Neuronal stem cell (in vitro differentiated cells): ENCODE data around the gene ODF4.

Source experiments
- DNase-seq: peaks from one replicate; pipeline ENCODE4 v3.0.0-alpha.2; 2013; ENCODE audit warnings: low spot score
- H2AFZ ChIP-seq: one replicate; pipeline ENCODE4 v1.6.1; 2013; ENCODE audit warnings: mild to moderate bottlenecking, low read length, inconsistent platforms
- H2AK5ac ChIP-seq: 2 replicates; pipeline ENCODE4 v1.6.1; 2013; ENCODE audit warnings: low read depth, mild to moderate bottlenecking, inconsistent platforms, low read length, moderate library complexity, mixed read lengths
- H2BK120ac ChIP-seq: 2 replicates; pipeline ENCODE4 v1.6.1; 2013; ENCODE audit warnings: low read depth, mild to moderate bottlenecking, inconsistent platforms, low read length, moderate library complexity, mixed read lengths
- H2BK12ac ChIP-seq: one replicate; pipeline ENCODE4 v1.6.1; 2013; ENCODE audit warnings: low read length, inconsistent platforms
- H2BK15ac ChIP-seq: 2 replicates; pipeline ENCODE4 v1.6.1; 2013; ENCODE audit warnings: mild to moderate bottlenecking, low read length, inconsistent platforms, mixed read lengths
- H2BK5ac ChIP-seq: one replicate; pipeline ENCODE4 v1.6.1; 2013; ENCODE audit warnings: inconsistent platforms, mild to moderate bottlenecking, low read length, moderate library complexity
- H3K14ac ChIP-seq: one replicate; pipeline ENCODE4 v1.6.1; 2013; ENCODE audit warnings: low read length, inconsistent platforms
- H3K18ac ChIP-seq: 2 replicates; pipeline ENCODE4 v1.6.1; 2013; ENCODE audit warnings: low read length, inconsistent platforms
- H3K23ac ChIP-seq: 2 replicates; pipeline ENCODE4 v1.6.1; 2013; ENCODE audit warnings: low read depth, mild to moderate bottlenecking, mixed read lengths, low read length, inconsistent platforms; ENCODE audit not compliant: poor library complexity
- H3K27ac ChIP-seq: replicated peaks from 3 replicates; pipeline ENCODE4 v1.5.1; 2013; ENCODE audit warnings: low read length, inconsistent platforms
- H3K27me3 ChIP-seq, 3 experiments: 2 replicates each; pipeline ENCODE4 v1.6.1; 2013; ENCODE audit warnings: low read length in 3 of 3, mild to moderate bottlenecking in 2 of 3, inconsistent platforms in 1 of 3, low read depth in 1 of 3, mixed read lengths in 1 of 3, moderate library complexity in 1 of 3; ENCODE audit not compliant: control insufficient read depth in 3 of 3, insufficient read depth in 3 of 3
- H3K36me3 ChIP-seq, 2 donors: replicated peaks in 1 of 2; 2 replicates each; pipeline ENCODE4 v1.6.1; 2013; ENCODE audit warnings: low read length in 2 of 2; ENCODE audit not compliant: control insufficient read depth in 2 of 2, insufficient read depth in 2 of 2
- H3K4ac ChIP-seq: 2 replicates; pipeline ENCODE4 v1.6.1; 2013; ENCODE audit warnings: inconsistent platforms, mild to moderate bottlenecking, low read length, moderate library complexity
- H3K4me1 ChIP-seq, 2 donors: 1 replicate in 1 of 2; 2 replicates in 1 of 2; pipeline ENCODE4 v1.6.1; 2013; ENCODE audit warnings: low read length in 2 of 2, low read depth in 1 of 2; ENCODE audit not compliant: control insufficient read depth in 2 of 2, insufficient read depth in 1 of 2
- H3K4me2 ChIP-seq: one replicate; pipeline ENCODE4 v1.6.1; 2013; ENCODE audit warnings: mild to moderate bottlenecking, low read length, inconsistent platforms; ENCODE audit not compliant: insufficient read depth, poor library complexity, severe bottlenecking
- H3K4me3 ChIP-seq, 2 donors: 2 replicates each; pipeline ENCODE4 v1.5.1; 2013; ENCODE audit warnings: low read length in 2 of 2, mild to moderate bottlenecking in 2 of 2, inconsistent platforms in 1 of 2, moderate library complexity in 1 of 2
- H3K79me1 ChIP-seq: one replicate; pipeline ENCODE4 v1.6.1; 2013; ENCODE audit warnings: low read depth, mild to moderate bottlenecking, inconsistent platforms, low read length, moderate library complexity
- H3K9ac ChIP-seq: one replicate; pipeline ENCODE4 v1.6.1; 2013; ENCODE audit warnings: mild to moderate bottlenecking, low read depth, low read length, inconsistent platforms; ENCODE audit not compliant: poor library complexity
- H3K9me3 ChIP-seq, 2 donors: replicated peaks in 1 of 2; 2 replicates each; pipeline versions ENCODE3 to v1.6.1; 2013; ENCODE audit warnings: low read length in 2 of 2, mild to moderate bottlenecking in 2 of 2, inconsistent platforms in 1 of 2, low read depth in 1 of 2, mixed read lengths in 1 of 2, moderate library complexity in 1 of 2; ENCODE audit not compliant: control insufficient read depth in 2 of 2, insufficient read depth in 1 of 2
- H4K8ac ChIP-seq: one replicate; pipeline ENCODE4 v1.6.1; 2013; ENCODE audit warnings: low read depth, mild to moderate bottlenecking, inconsistent platforms, low read length, moderate library complexity
- H4K91ac ChIP-seq: one replicate; pipeline ENCODE4 v1.6.1; 2013; ENCODE audit warnings: low read length, low read depth, mild to moderate bottlenecking, inconsistent platforms; ENCODE audit not compliant: poor library complexity
- WGBS, 2 donors: extraction: QIAGEN DNeasy Blood & Tissue Kit; methylation state at CpG; one replicate each; pipeline ENCODE4 v1.1.7; 2013; ENCODE audit warnings: missing lambda C conversion rate in 2 of 2, mixed read lengths in 1 of 2; ENCODE audit not compliant: insufficient read length in 2 of 2, insufficient replicate concordance in 1 of 2; ENCODE audit errors: extremely low coverage in 2 of 2; 5-methylcytosine and 5-hydroxymethylcytosine counted together

Gene ODF4

DNA sequence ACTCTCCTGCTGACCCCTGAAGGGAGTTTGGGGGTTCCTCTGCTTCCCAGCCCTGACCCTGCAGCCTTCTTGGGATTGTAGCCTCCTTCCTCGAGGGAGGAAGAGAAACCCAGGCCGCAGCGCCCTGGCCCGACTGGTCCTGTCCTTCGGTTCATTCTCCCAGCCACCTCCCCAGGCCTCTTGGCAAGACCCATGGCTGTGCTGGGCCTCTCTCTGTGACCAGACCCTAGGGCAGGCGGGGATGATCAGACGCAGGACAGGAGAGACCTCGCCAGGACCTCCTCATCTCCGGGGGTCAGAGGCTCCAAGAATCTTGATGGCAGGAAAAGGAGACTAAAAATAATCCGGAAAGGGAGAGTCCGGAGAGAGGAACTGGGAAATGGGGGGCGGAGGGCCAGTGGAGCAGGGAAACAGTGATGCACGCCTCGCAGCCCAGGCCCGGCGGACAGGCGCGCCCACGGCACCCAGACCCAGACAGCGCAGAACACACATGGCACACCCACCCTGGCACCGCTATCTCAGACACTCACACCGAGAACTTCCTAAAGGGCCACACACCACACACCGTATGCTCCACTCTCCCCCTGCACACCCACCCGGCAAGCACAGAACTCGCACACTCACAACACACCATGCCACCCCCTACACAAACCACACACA, 28.4 kb upstream of the ODF4 start:
- no peak overlapping the region for H3K9ac ChIP-seq
- no peak overlapping the region for H2AFZ ChIP-seq
- WGBS, 2 donors: no CpG with 5 or more reads among the region's 25 CpGs
- H3K4me3 ChIP-seq: no peak overlapping the region
- H3K4ac ChIP-seq: no peak overlapping the region
- H2BK120ac ChIP-seq: no peak overlapping the region
- no peak overlapping the region for H2BK5ac ChIP-seq
- H3K4me1 ChIP-seq: peaks cover 6 to 18% of the 10 kb centered on the region in 2 donors
- H2BK12ac ChIP-seq: peak overlapping the region; percentile 84
- H3K14ac ChIP-seq: no peak overlapping the region
- DNase-seq: no peak
- no peak overlapping the region for H4K8ac ChIP-seq
- H3K23ac ChIP-seq: no peak overlapping the region
- no peaks in the 10 kb centered on the region for H3K79me1 ChIP-seq
- H4K91ac ChIP-seq: peak overlapping the region; percentile 43
- H3K9me3 ChIP-seq: no peaks in the 10 kb centered on the region
- H3K4me2 ChIP-seq: no peak overlapping the region
- no peak overlapping the region for H3K18ac ChIP-seq
- peak overlapping the region; percentile 52 for H2AK5ac ChIP-seq
- peak overlapping the region; percentile 15 for H2BK15ac ChIP-seq
- H3K27me3 ChIP-seq: peaks cover 5 to 62% (median 17%) of the 10 kb centered on the region in 3 experiments
- H3K36me3 ChIP-seq: no peaks in the 10 kb centered on the region
- H3K27ac ChIP-seq: no peak overlapping the region

- Histone ChIP-seq H4K91ac (no peak overlapping the region), H3K14ac (no peak overlapping the region), H2BK5ac (no peak overlapping the region), H3K4me3 (no peak overlapping the region), H2BK15ac (peak overlapping the region; percentile 37), H3K4me1 (peaks cover 6 to 18% of the 10 kb centered on the region in 2 donors), H3K18ac (no peak overlapping the region), H3K23ac (peak overlapping the region; percentile 20), H3K27me3 (peaks cover 5 to 72% (median 24%) of the 10 kb centered on the region in 3 experiments), H3K4ac (no peak overlapping the region), H3K79me1 (no peaks in the 10 kb centered on the region), H3K9me3 (no peaks in the 10 kb centered on the region), H3K4me2 (no peak overlapping the region), H4K8ac (no peak overlapping the region), H3K27ac (no peak overlapping the region), H2AK5ac (no peak overlapping the region), H2BK12ac (no peak overlapping the region), H2AFZ (no peak overlapping the region), H3K36me3 (no peaks in the 10 kb centered on the region), H2BK120ac (no peak overlapping the region), H3K9ac (no peak overlapping the region)
- no peak for DNase-seq
- WGBS, 2 donors: no CpG with 5 or more reads among the region's 13 CpGs
These were observed 27.4 kb upstream of the ODF4 start for GRCh38 chr17:8312251-8312650.

GRCh38 chr17:8312726-8313600, 26.7 kb upstream of the ODF4 start:
- no CpG with 5 or more reads among the region's 16 CpGs for WGBS, 2 donors
- peaks cover 5 to 77% (median 24%) of the 10 kb centered on the region in 3 experiments for H3K27me3 ChIP-seq

More at GRCh38 chr17:8312726-8313600, 26.7 kb upstream of the ODF4 start:
- H2BK5ac ChIP-seq: no peak overlapping the region
- H3K27ac ChIP-seq: no peak overlapping the region
- no peaks in the 10 kb centered on the region for H3K79me1 ChIP-seq
- H2BK15ac ChIP-seq: no peak overlapping the region
- H3K4me1 ChIP-seq: peaks cover 6 to 18% of the 10 kb centered on the region in 2 donors
- H3K18ac ChIP-seq: peak overlapping the region; percentile 64
- H2AFZ ChIP-seq: no peak overlapping the region
- H3K9me3 ChIP-seq: no peaks in the 10 kb centered on the region
- peak overlapping the region; percentile 3 for H2AK5ac ChIP-seq
- H3K9ac ChIP-seq: no peak overlapping the region
- DNase-seq: no peak
- H3K4ac ChIP-seq: no peak overlapping the region
- H3K36me3 ChIP-seq: no peaks in the 10 kb centered on the region
- no peak overlapping the region for H3K23ac ChIP-seq
- H3K4me3 ChIP-seq: no peak overlapping the region
- H3K4me2 ChIP-seq: no peak overlapping the region
- peak overlapping the region; percentile 94 for H3K14ac ChIP-seq
- H4K91ac ChIP-seq: no peak overlapping the region
- H2BK12ac ChIP-seq: no peak overlapping the region
- no peak overlapping the region for H2BK120ac ChIP-seq
- no peak overlapping the region for H4K8ac ChIP-seq
